ENCODE measurements around the gene BTBD3.

Gene BTBD3

DNA sequence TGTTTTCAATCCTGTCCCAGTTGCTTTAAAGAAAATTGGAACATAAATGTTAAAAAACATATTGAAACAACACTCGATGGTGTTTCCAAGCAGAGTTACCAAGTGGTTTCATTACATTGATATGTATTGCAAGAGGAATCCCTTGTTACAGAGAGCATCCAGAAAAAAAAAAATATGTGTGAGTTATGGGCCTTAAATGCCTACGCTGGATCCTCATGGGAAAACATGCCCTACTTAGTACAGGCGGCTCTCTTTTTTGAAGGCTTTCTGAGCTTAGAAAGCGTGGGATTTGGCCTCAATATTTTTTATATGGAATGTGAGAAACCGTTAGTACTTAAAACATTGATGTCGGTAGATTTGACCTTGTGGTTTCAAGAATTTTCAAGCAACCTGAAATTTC lies 26.1 kb downstream of the BTBD3 start:
- no peak overlapping the region for H3K9ac ChIP-seq (ENCODE audit: low read depth, low read length)
- H3K27me3 ChIP-seq (ENCODE audit: insufficient read depth, low read length) = no peaks in the 10 kb centered on the region
- no peak overlapping the region for H3K27ac ChIP-seq (ENCODE audit: low read length)
- no peak overlapping the region for H3K4me3 ChIP-seq (ENCODE audit: low read length)
- H3K9me3 ChIP-seq (ENCODE audit: insufficient read depth, low read depth, low read length) = no peaks in the 10 kb centered on the region
- H3K36me3 ChIP-seq (ENCODE audit: insufficient read depth, low read depth, low read length) = no peaks in the 10 kb centered on the region
- no peaks in the 10 kb centered on the region for H3K4me1 ChIP-seq (ENCODE audit: insufficient read depth, low read length)

GRCh38 chr20:11948806-11949205 lies 31.1 kb downstream of the BTBD3 start:
- H3K4me3 ChIP-seq (ENCODE audit: low read length) = no peak overlapping the region
- H3K27ac ChIP-seq (ENCODE audit: low read length) = no peak overlapping the region
- H3K36me3 ChIP-seq (ENCODE audit: insufficient read depth, low read depth, low read length) = no peaks in the 10 kb centered on the region
- no peak overlapping the region for H3K9ac ChIP-seq (ENCODE audit: low read depth, low read length)
- no peaks in the 10 kb centered on the region for H3K27me3 ChIP-seq (ENCODE audit: insufficient read depth, low read length)
- H3K9me3 ChIP-seq (ENCODE audit: insufficient read depth, low read depth, low read length) = no peaks in the 10 kb centered on the region
- H3K4me1 ChIP-seq (ENCODE audit: insufficient read depth, low read length) = no peaks in the 10 kb centered on the region

GRCh38 chr20:11949711-11950110 lies 32.0 kb downstream of the BTBD3 start:
- H3K27ac ChIP-seq (ENCODE audit: low read length) = no peak overlapping the region
- no peaks in the 10 kb centered on the region for H3K27me3 ChIP-seq (ENCODE audit: insufficient read depth, low read length)
- no peaks in the 10 kb centered on the region for H3K9me3 ChIP-seq (ENCODE audit: insufficient read depth, low read depth, low read length)
- H3K4me1 ChIP-seq (ENCODE audit: insufficient read depth, low read length) = no peaks in the 10 kb centered on the region
- H3K9ac ChIP-seq (ENCODE audit: low read depth, low read length) = no peak overlapping the region
- H3K36me3 ChIP-seq (ENCODE audit: insufficient read depth, low read depth, low read length) = no peaks in the 10 kb centered on the region
- no peak overlapping the region for H3K4me3 ChIP-seq (ENCODE audit: low read length)

GRCh38 chr20:11951696-11952095 lies 34.0 kb downstream of the BTBD3 start:
- no peak overlapping the region for H3K9ac ChIP-seq (ENCODE audit: low read depth, low read length)
- no peaks in the 10 kb centered on the region for H3K4me1 ChIP-seq (ENCODE audit: insufficient read depth, low read length)
- H3K36me3 ChIP-seq (ENCODE audit: insufficient read depth, low read depth, low read length) = no peaks in the 10 kb centered on the region
- no peaks in the 10 kb centered on the region for H3K27me3 ChIP-seq (ENCODE audit: insufficient read depth, low read length)
- H3K4me3 ChIP-seq (ENCODE audit: low read length) = no peak overlapping the region
- H3K9me3 ChIP-seq (ENCODE audit: insufficient read depth, low read depth, low read length) = peaks cover 5% of the 10 kb centered on the region; the same call in 1 of the 2 replicates
- no peak overlapping the region for H3K27ac ChIP-seq (ENCODE audit: low read length)

- Histone ChIP-seq H3K9ac (ENCODE audit: low read depth, low read length) (no peak overlapping the region), H3K4me3 (ENCODE audit: low read length) (no peak overlapping the region), H3K27me3 (ENCODE audit: insufficient read depth, low read length) (no peaks in the 10 kb centered on the region), H3K9me3 (ENCODE audit: insufficient read depth, low read depth, low read length) (peaks cover 5% of the 10 kb centered on the region; the same call in 1 of the 2 replicates), H3K4me1 (ENCODE audit: insufficient read depth, low read length) (no peaks in the 10 kb centered on the region), H3K36me3 (ENCODE audit: insufficient read depth, low read depth, low read length) (no peaks in the 10 kb centered on the region), H3K27ac (ENCODE audit: low read length) (no peak overlapping the region)
Measured at GRCh38 chr20:11952639-11953038, 34.9 kb downstream of the BTBD3 start.

DNA sequence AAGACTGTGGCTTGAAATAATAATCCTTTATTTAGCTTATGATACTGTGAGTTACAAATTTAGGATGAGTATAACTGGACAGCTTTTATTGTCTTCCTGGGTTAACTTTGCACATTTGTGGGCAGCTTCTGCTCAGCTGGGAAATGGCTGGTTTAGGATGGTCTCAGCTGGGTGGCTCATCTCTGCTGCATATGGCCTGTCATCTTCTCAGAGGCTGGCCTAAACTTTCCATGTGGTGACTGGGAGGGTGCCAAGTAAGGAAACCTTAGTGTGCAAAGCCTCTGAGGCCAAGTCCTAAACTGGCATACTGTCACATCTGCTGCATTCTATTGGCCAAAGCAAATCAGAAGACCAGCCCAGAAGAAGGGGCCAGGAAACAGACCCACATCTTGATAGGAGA lies 40.2 kb downstream of the BTBD3 start:
- Histone ChIP-seq H3K27me3 (ENCODE audit: insufficient read depth, low read length) (no peaks in the 10 kb centered on the region), H3K9ac (ENCODE audit: low read depth, low read length) (no peak overlapping the region), H3K4me3 (ENCODE audit: low read length) (no peak overlapping the region), H3K36me3 (ENCODE audit: insufficient read depth, low read depth, low read length) (no peaks in the 10 kb centered on the region), H3K9me3 (ENCODE audit: insufficient read depth, low read depth, low read length) (peaks cover 5% of the 10 kb centered on the region; the same call in 1 of the 2 replicates), H3K27ac (ENCODE audit: low read length) (no peak overlapping the region), H3K4me1 (ENCODE audit: insufficient read depth, low read length) (no peaks in the 10 kb centered on the region)

- H3K27ac ChIP-seq (ENCODE audit: low read length) = no peak overlapping the region
- peaks cover 5% of the 10 kb centered on the region; the same call in 1 of the 2 replicates for H3K9me3 ChIP-seq (ENCODE audit: insufficient read depth, low read depth, low read length)
- H3K4me3 ChIP-seq (ENCODE audit: low read length) = no peak overlapping the region
- no peaks in the 10 kb centered on the region for H3K4me1 ChIP-seq (ENCODE audit: insufficient read depth, low read length)
- no peak overlapping the region for H3K9ac ChIP-seq (ENCODE audit: low read depth, low read length)
- no peaks in the 10 kb centered on the region for H3K36me3 ChIP-seq (ENCODE audit: insufficient read depth, low read depth, low read length)
- no peaks in the 10 kb centered on the region for H3K27me3 ChIP-seq (ENCODE audit: insufficient read depth, low read length)
Measured at GRCh38 chr20:11958855-11959254, 41.2 kb downstream of the BTBD3 start.

DNA sequence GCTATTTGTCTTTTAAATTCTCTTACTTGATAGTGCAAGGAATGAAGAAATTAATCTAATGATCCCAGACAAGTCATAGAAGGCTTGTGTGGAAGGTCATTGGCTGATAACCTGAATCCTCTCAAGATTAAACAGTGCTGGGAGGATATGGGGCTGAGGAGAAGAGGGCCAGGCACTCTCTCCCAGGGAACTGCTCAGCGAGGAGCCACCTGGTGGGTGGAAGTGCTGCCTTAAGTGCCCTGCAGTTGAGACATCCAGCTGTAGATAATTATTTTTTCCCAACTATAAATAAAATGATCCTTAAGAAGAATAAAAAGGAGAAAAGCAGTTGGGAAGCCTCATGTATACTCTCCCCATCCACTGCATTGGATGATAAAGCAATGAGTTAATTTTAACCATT lies 47.9 kb downstream of the BTBD3 start:
- no peak overlapping the region for H3K4me3 ChIP-seq (ENCODE audit: low read length)
- no peak overlapping the region for H3K27ac ChIP-seq (ENCODE audit: low read length)
- no peak overlapping the region for H3K9ac ChIP-seq (ENCODE audit: low read depth, low read length)
- no peaks in the 10 kb centered on the region for H3K36me3 ChIP-seq (ENCODE audit: insufficient read depth, low read depth, low read length)
- no peaks in the 10 kb centered on the region for H3K4me1 ChIP-seq (ENCODE audit: insufficient read depth, low read length)
- H3K9me3 ChIP-seq (ENCODE audit: insufficient read depth, low read depth, low read length) = no peaks in the 10 kb centered on the region
- H3K27me3 ChIP-seq (ENCODE audit: insufficient read depth, low read length) = no peaks in the 10 kb centered on the region

- no peak overlapping the region for H3K4me3 ChIP-seq (ENCODE audit: low read length)
- no peak overlapping the region for H3K27ac ChIP-seq (ENCODE audit: low read length)
- no peak overlapping the region for H3K9ac ChIP-seq (ENCODE audit: low read depth, low read length)
- H3K36me3 ChIP-seq (ENCODE audit: insufficient read depth, low read depth, low read length) = no peaks in the 10 kb centered on the region
- no peaks in the 10 kb centered on the region for H3K4me1 ChIP-seq (ENCODE audit: insufficient read depth, low read length)
- H3K9me3 ChIP-seq (ENCODE audit: insufficient read depth, low read depth, low read length) = no peaks in the 10 kb centered on the region
- H3K27me3 ChIP-seq (ENCODE audit: insufficient read depth, low read length) = no peaks in the 10 kb centered on the region
Measured at GRCh38 chr20:11966186-11966585, 48.5 kb downstream of the BTBD3 start.

DNA sequence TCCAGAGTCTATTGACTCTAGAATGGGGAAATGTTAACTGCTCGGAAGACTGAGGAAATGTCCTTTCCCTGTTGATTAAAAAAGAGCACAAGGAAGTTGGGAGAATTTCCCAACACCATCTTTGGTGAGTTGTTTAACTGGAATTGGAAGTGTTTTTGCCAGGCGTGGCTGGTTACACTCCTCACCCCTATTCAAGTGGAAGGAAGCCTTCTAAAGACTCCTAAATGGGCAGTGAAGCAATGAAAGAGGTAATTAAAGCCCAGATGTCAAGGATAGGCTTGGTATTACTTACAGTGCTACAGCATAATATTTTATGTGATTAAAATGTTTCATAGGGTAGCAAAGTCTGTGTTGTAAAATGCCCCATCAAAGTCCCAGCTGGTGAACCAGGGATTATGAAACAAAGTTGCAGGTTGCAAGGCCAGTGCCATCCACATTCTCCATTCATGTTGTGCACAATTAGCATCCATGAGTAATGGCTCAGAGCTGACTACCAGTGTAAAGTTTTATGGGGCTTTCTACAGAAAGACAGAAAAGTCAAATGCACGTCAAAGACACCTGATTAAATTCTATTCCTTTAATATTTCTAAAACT lies 52.6 kb downstream of the BTBD3 start:
- no peaks in the 10 kb centered on the region for H3K27me3 ChIP-seq (ENCODE audit: insufficient read depth, low read length)
- H3K4me1 ChIP-seq (ENCODE audit: insufficient read depth, low read length) = no peaks in the 10 kb centered on the region
- H3K36me3 ChIP-seq (ENCODE audit: insufficient read depth, low read depth, low read length) = no peaks in the 10 kb centered on the region
- H3K9ac ChIP-seq (ENCODE audit: low read depth, low read length) = no peak overlapping the region
- H3K27ac ChIP-seq (ENCODE audit: low read length) = no peak overlapping the region
- no peak overlapping the region for H3K4me3 ChIP-seq (ENCODE audit: low read length)
- H3K9me3 ChIP-seq (ENCODE audit: insufficient read depth, low read depth, low read length) = no peaks in the 10 kb centered on the region

GRCh38 chr20:11972478-11972877 lies 54.8 kb downstream of the BTBD3 start:
- Histone ChIP-seq H3K27ac (ENCODE audit: low read length) (no peak overlapping the region), H3K9ac (ENCODE audit: low read depth, low read length) (no peak overlapping the region), H3K9me3 (ENCODE audit: insufficient read depth, low read depth, low read length) (no peaks in the 10 kb centered on the region), H3K4me3 (ENCODE audit: low read length) (no peak overlapping the region), H3K27me3 (ENCODE audit: insufficient read depth, low read length) (no peaks in the 10 kb centered on the region), H3K36me3 (ENCODE audit: insufficient read depth, low read depth, low read length) (no peaks in the 10 kb centered on the region), H3K4me1 (ENCODE audit: insufficient read depth, low read length) (no peaks in the 10 kb centered on the region)
